Neural progenitor cell (in vitro differentiated cells): ENCODE results near the gene CAPG.

ENCODE experiments used
- EZH2 ChIP-seq: fragments of 200-600 bp; sonication (generic); IDR thresholded peaks from 2 replicates; pipeline ENCODE4 v1.6.1; 2017; ENCODE audit warnings: antibody characterized with exemption, mild to moderate bottlenecking, moderate library complexity
- EZH2phosphoT487 ChIP-seq: fragments of 200-600 bp; sonication (generic); IDR thresholded peaks from 2 replicates; pipeline ENCODE4 v1.6.1; 2017; ENCODE audit warnings: antibody characterized with exemption
- TF ChIP-seq, protein P1 (sequence below): fragments of 200-600 bp; sonication (generic); IDR thresholded peaks from 2 replicates; pipeline ENCODE4 v1.5.1; 2017; ENCODE audit warnings: antibody characterized with exemption, mild to moderate bottlenecking

DNA sequence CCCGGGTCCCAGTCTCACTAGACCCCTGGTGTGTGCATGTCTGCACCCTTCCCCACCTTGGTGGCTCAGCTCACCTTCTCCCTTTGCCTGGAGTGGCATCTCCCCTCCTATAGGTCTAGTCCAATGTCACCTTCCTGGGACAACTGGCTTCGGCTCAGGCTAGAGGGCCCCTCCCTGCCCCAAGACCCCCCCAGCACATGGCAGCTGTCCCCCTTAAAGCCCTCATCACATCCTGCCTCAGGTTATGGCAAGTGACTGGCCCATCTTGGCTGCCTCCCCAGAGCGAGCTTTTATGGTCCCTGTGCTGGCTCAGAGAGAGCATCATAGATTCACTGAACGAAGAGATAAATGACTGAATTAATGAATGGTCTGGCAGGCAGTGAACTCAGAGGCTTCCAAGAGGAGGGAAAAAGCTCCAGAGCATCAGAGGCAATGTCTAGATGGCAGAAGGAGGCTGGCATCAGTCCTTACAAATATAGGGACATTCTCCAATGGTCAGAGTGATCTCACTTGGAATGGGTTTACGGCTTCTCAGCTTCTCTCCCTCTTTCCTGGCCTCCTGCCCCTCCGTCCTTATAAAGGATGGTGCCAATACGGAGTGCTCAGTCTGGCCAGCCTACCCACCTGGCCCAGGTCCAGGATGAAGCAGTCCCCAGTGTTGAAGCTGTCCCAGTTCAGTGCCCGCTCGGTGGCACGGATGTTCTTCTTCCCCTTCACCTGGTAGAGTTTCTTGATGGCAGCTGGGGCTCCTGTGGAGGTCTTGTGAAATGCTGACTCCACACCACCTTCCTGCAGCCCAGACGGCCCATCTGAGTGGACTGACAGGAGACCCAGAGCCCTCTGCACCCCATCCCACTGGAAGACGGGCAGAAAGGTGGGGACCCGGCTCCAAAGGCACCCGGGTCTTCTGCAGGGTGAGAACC is 9.4 kb downstream of the CAPG start:
- TF ChIP-seq, protein P1, sequence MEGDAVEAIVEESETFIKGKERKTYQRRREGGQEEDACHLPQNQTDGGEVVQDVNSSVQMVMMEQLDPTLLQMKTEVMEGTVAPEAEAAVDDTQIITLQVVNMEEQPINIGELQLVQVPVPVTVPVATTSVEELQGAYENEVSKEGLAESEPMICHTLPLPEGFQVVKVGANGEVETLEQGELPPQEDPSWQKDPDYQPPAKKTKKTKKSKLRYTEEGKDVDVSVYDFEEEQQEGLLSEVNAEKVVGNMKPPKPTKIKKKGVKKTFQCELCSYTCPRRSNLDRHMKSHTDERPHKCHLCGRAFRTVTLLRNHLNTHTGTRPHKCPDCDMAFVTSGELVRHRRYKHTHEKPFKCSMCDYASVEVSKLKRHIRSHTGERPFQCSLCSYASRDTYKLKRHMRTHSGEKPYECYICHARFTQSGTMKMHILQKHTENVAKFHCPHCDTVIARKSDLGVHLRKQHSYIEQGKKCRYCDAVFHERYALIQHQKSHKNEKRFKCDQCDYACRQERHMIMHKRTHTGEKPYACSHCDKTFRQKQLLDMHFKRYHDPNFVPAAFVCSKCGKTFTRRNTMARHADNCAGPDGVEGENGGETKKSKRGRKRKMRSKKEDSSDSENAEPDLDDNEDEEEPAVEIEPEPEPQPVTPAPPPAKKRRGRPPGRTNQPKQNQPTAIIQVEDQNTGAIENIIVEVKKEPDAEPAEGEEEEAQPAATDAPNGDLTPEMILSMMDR, result no peak
- TF ChIP-seq EZH2 (no peak), EZH2phosphoT487 (no peak)
